ENCODE measurements around the gene LNX1.

Gene LNX1

GRCh38 chr4:53527326-53527725, 64.0 kb downstream of the LNX1 start:
- Mint-ChIP-seq H3K4me1 (ENCODE audit: low read depth) (no peaks in the 10 kb centered on the region), H3K36me3 (ENCODE audit: low read depth) (no peaks in the 10 kb centered on the region), H3K9me3 (no peaks in the 10 kb centered on the region), H3K27me3 (ENCODE audit: low read depth) (peaks cover 12% of the 10 kb centered on the region), H3K27ac (no peak overlapping the region), H3K4me3 (no peak overlapping the region)
- DNase-seq (ENCODE audit: low spot score), result no peak

GRCh38 chr4:53522334-53522733, 69.0 kb downstream of the LNX1 start:
- Mint-ChIP-seq H3K27ac (no peak overlapping the region), H3K4me3 (no peak overlapping the region), H3K27me3 (ENCODE audit: low read depth) (peaks cover 10% of the 10 kb centered on the region), H3K9me3 (no peaks in the 10 kb centered on the region), H3K36me3 (ENCODE audit: low read depth) (no peaks in the 10 kb centered on the region), H3K4me1 (ENCODE audit: low read depth) (no peaks in the 10 kb centered on the region)
- no peak for DNase-seq (ENCODE audit: low spot score)

- no peaks in the 10 kb centered on the region for H3K9me3 Mint-ChIP-seq
- no peaks in the 10 kb centered on the region for H3K4me1 Mint-ChIP-seq (ENCODE audit: low read depth)
- DNase-seq (ENCODE audit: low spot score), result no peak
- no peaks in the 10 kb centered on the region for H3K36me3 Mint-ChIP-seq (ENCODE audit: low read depth)
- H3K4me3 Mint-ChIP-seq, result no peak overlapping the region
- H3K27ac Mint-ChIP-seq, result no peak overlapping the region
- peaks cover 4% of the 10 kb centered on the region for H3K27me3 Mint-ChIP-seq (ENCODE audit: low read depth)
These were observed 71.2 kb downstream of the LNX1 start for GRCh38 chr4:53520116-53520515.

- H3K4me1 Mint-ChIP-seq (ENCODE audit: low read depth), result no peaks in the 10 kb centered on the region
- H3K27me3 Mint-ChIP-seq (ENCODE audit: low read depth), result peaks cover 4% of the 10 kb centered on the region
- no peaks in the 10 kb centered on the region for H3K9me3 Mint-ChIP-seq
- DNase-seq (ENCODE audit: low spot score), result no peak
- no peaks in the 10 kb centered on the region for H3K36me3 Mint-ChIP-seq (ENCODE audit: low read depth)
- H3K27ac Mint-ChIP-seq, result no peak overlapping the region
- H3K4me3 Mint-ChIP-seq, result no peak overlapping the region
These were observed 72.5 kb downstream of the LNX1 start for GRCh38 chr4:53518807-53519206.

GRCh38 chr4:53515076-53515475, 76.2 kb downstream of the LNX1 start:
- Mint-ChIP-seq H3K36me3 (ENCODE audit: low read depth) (no peaks in the 10 kb centered on the region), H3K27ac (no peak overlapping the region)

GRCh38 chr4:53514509-53514908, 76.8 kb downstream of the LNX1 start:
- H3K4me3 Mint-ChIP-seq, result no peak overlapping the region
- no peaks in the 10 kb centered on the region for H3K36me3 Mint-ChIP-seq (ENCODE audit: low read depth)
- H3K27me3 Mint-ChIP-seq (ENCODE audit: low read depth), result peaks cover 3% of the 10 kb centered on the region
- DNase-seq (ENCODE audit: low spot score), result no peak
- no peaks in the 10 kb centered on the region for H3K4me1 Mint-ChIP-seq (ENCODE audit: low read depth)
- H3K9me3 Mint-ChIP-seq, result no peaks in the 10 kb centered on the region
- no peak overlapping the region for H3K27ac Mint-ChIP-seq

More at GRCh38 chr4:53515076-53515475, 76.2 kb downstream of the LNX1 start:
- peaks cover 3% of the 10 kb centered on the region for H3K27me3 Mint-ChIP-seq (ENCODE audit: low read depth)
- no peak overlapping the region for H3K4me3 Mint-ChIP-seq
- no peaks in the 10 kb centered on the region for H3K9me3 Mint-ChIP-seq
- DNase-seq (ENCODE audit: low spot score), result no peak
- H3K4me1 Mint-ChIP-seq (ENCODE audit: low read depth), result no peaks in the 10 kb centered on the region

- Mint-ChIP-seq H3K4me3 (no peak overlapping the region), H3K27ac (no peak overlapping the region), H3K36me3 (ENCODE audit: low read depth) (no peaks in the 10 kb centered on the region), H3K4me1 (ENCODE audit: low read depth) (no peaks in the 10 kb centered on the region), H3K9me3 (no peaks in the 10 kb centered on the region), H3K27me3 (ENCODE audit: low read depth) (peaks cover 3% of the 10 kb centered on the region)
- no peak for DNase-seq (ENCODE audit: low spot score)
These were observed 78.7 kb downstream of the LNX1 start for GRCh38 chr4:53512608-53513007.

- Mint-ChIP-seq H3K36me3 (ENCODE audit: low read depth) (no peaks in the 10 kb centered on the region), H3K4me3 (no peak overlapping the region), H3K27me3 (ENCODE audit: low read depth) (peaks cover 3% of the 10 kb centered on the region), H3K27ac (no peak overlapping the region), H3K9me3 (no peaks in the 10 kb centered on the region), H3K4me1 (ENCODE audit: low read depth) (no peaks in the 10 kb centered on the region)
- no peak for DNase-seq (ENCODE audit: low spot score)
These were observed 80.3 kb downstream of the LNX1 start for GRCh38 chr4:53511014-53511413.

- no peak overlapping the region for H3K4me3 Mint-ChIP-seq
- peaks cover 3% of the 10 kb centered on the region for H3K27me3 Mint-ChIP-seq (ENCODE audit: low read depth)
- H3K9me3 Mint-ChIP-seq, result no peaks in the 10 kb centered on the region
- no peaks in the 10 kb centered on the region for H3K36me3 Mint-ChIP-seq (ENCODE audit: low read depth)
- DNase-seq (ENCODE audit: low spot score), result no peak
- no peaks in the 10 kb centered on the region for H3K4me1 Mint-ChIP-seq (ENCODE audit: low read depth)
- H3K27ac Mint-ChIP-seq, result no peak overlapping the region
These were observed 81.0 kb downstream of the LNX1 start for GRCh38 chr4:53510321-53510720.

GRCh38 chr4:53508446-53508845, 82.8 kb downstream of the LNX1 start:
- Mint-ChIP-seq H3K4me1 (ENCODE audit: low read depth) (no peaks in the 10 kb centered on the region), H3K4me3 (no peak overlapping the region), H3K27ac (no peak overlapping the region), H3K27me3 (ENCODE audit: low read depth) (peaks cover 3% of the 10 kb centered on the region), H3K36me3 (ENCODE audit: low read depth) (no peaks in the 10 kb centered on the region), H3K9me3 (no peaks in the 10 kb centered on the region)
- no peak for DNase-seq (ENCODE audit: low spot score)

- H3K4me1 Mint-ChIP-seq (ENCODE audit: low read depth), result no peaks in the 10 kb centered on the region
These were observed 83.5 kb downstream of the LNX1 start for GRCh38 chr4:53507671-53508286.

GRCh38 chr4:53507058-53507457, 84.2 kb downstream of the LNX1 start:
- no peak for DNase-seq (ENCODE audit: low spot score)
- no peaks in the 10 kb centered on the region for H3K4me1 Mint-ChIP-seq (ENCODE audit: low read depth)
- H3K36me3 Mint-ChIP-seq (ENCODE audit: low read depth), result no peaks in the 10 kb centered on the region
- H3K27me3 Mint-ChIP-seq (ENCODE audit: low read depth), result peaks cover 3% of the 10 kb centered on the region
- no peaks in the 10 kb centered on the region for H3K9me3 Mint-ChIP-seq
- H3K4me3 Mint-ChIP-seq, result no peak overlapping the region
- H3K27ac Mint-ChIP-seq, result no peak overlapping the region

More at GRCh38 chr4:53507671-53508286, 83.5 kb downstream of the LNX1 start:
- Mint-ChIP-seq H3K27me3 (ENCODE audit: low read depth) (peaks cover 3% of the 10 kb centered on the region), H3K9me3 (no peaks in the 10 kb centered on the region), H3K27ac (no peak overlapping the region), H3K4me3 (no peak overlapping the region), H3K36me3 (ENCODE audit: low read depth) (no peaks in the 10 kb centered on the region)
- no peak for DNase-seq (ENCODE audit: low spot score)

- DNase-seq (ENCODE audit: low spot score), result no peak
- H3K4me1 Mint-ChIP-seq (ENCODE audit: low read depth), result no peaks in the 10 kb centered on the region
- no peaks in the 10 kb centered on the region for H3K27me3 Mint-ChIP-seq (ENCODE audit: low read depth)
- H3K4me3 Mint-ChIP-seq, result no peak overlapping the region
- H3K27ac Mint-ChIP-seq, result no peak overlapping the region
- no peaks in the 10 kb centered on the region for H3K36me3 Mint-ChIP-seq (ENCODE audit: low read depth)
- no peaks in the 10 kb centered on the region for H3K9me3 Mint-ChIP-seq
These were observed 85.3 kb downstream of the LNX1 start for GRCh38 chr4:53505947-53506346.

GRCh38 chr4:53502094-53502493, 89.2 kb downstream of the LNX1 start:
- no peak overlapping the region for H3K4me3 Mint-ChIP-seq
- no peak overlapping the region for H3K27ac Mint-ChIP-seq
- H3K4me1 Mint-ChIP-seq (ENCODE audit: low read depth), result no peaks in the 10 kb centered on the region
- no peaks in the 10 kb centered on the region for H3K36me3 Mint-ChIP-seq (ENCODE audit: low read depth)
- H3K27me3 Mint-ChIP-seq (ENCODE audit: low read depth), result peaks cover 2% of the 10 kb centered on the region
- no peaks in the 10 kb centered on the region for H3K9me3 Mint-ChIP-seq
- DNase-seq (ENCODE audit: low spot score), result no peak

GRCh38 chr4:53501561-53501960, 89.7 kb downstream of the LNX1 start:
- Mint-ChIP-seq H3K27ac (no peak overlapping the region), H3K4me3 (no peak overlapping the region)

More at GRCh38 chr4:53501561-53501960, 89.7 kb downstream of the LNX1 start:
- no peak for DNase-seq (ENCODE audit: low spot score)
- Mint-ChIP-seq H3K27me3 (ENCODE audit: low read depth) (peaks cover 2% of the 10 kb centered on the region), H3K36me3 (ENCODE audit: low read depth) (no peaks in the 10 kb centered on the region), H3K4me1 (ENCODE audit: low read depth) (no peaks in the 10 kb centered on the region), H3K9me3 (no peaks in the 10 kb centered on the region)
